GM23248 (cell line): ENCODE data around the gene SHMT2. TPM values are rescaled to one million over a fixed set of nuclear protein-coding genes. Genes with fewer than 3 reads are reported as not detected.

ENCODE experiments used
- DNase-seq: peaks from one replicate; pipeline ENCODE4 v3.0.0-alpha.2; 2015
- H2AFZ ChIP-seq: fragments of 200-600 bp; sonication (generic); 2 replicates; pipeline ENCODE4 v1.6.1; 2016; ENCODE audit warnings: antibody characterized with exemption
- H3F3A ChIP-seq: fragments of 200-600 bp; sonication (generic); 2 replicates; pipeline ENCODE4 v1.6.1; 2016; ENCODE audit warnings: mild to moderate bottlenecking, antibody characterized with exemption, mixed run types; ENCODE audit not compliant: insufficient read depth
- H3K27ac ChIP-seq: fragments of 200-600 bp; sonication (generic); 2 replicates; pipeline ENCODE4 v1.5.1; 2016; ENCODE audit warnings: mild to moderate bottlenecking
- H3K27me3 ChIP-seq: fragments of 200-600 bp; sonication (generic); replicated peaks from 2 replicates; pipeline ENCODE4 v1.6.1; 2016; ENCODE audit warnings: mild to moderate bottlenecking; ENCODE audit not compliant: insufficient read depth
- H3K36me3 ChIP-seq: fragments of 200-600 bp; sonication (generic); 2 replicates; pipeline ENCODE4 v1.6.1; 2016; ENCODE audit warnings: low read depth, mild to moderate bottlenecking
- H3K4me1 ChIP-seq: fragments of 200-600 bp; sonication (generic); 2 replicates; pipeline ENCODE4 v1.6.1; 2016; ENCODE audit warnings: mild to moderate bottlenecking; ENCODE audit not compliant: insufficient read depth
- H3K4me2 ChIP-seq: fragments of 200-600 bp; sonication (generic); one replicate; pipeline ENCODE4 v1.6.1; 2016; ENCODE audit warnings: mild to moderate bottlenecking; ENCODE audit not compliant: unreplicated experiment
- H3K4me3 ChIP-seq: fragments of 200-600 bp; sonication (generic); 2 replicates; pipeline ENCODE4 v1.5.1; 2016; ENCODE audit warnings: mild to moderate bottlenecking
- H3K79me2 ChIP-seq: fragments of 200-600 bp; sonication (generic); 2 replicates; pipeline ENCODE4 v1.6.1; 2016; ENCODE audit warnings: mild to moderate bottlenecking; ENCODE audit not compliant: insufficient read depth
- H3K9ac ChIP-seq: fragments of 200-600 bp; sonication (generic); 2 replicates; pipeline ENCODE4 v1.6.1; 2016; ENCODE audit warnings: mild to moderate bottlenecking
- H3K9me2 ChIP-seq: fragments of 200-600 bp; sonication (generic); 2 replicates; pipeline ENCODE4 v1.6.1; 2016; ENCODE audit warnings: mixed run types, mild to moderate bottlenecking, moderate library complexity; ENCODE audit not compliant: insufficient read depth
- H3K9me3 ChIP-seq: fragments of 200-600 bp; sonication (generic); one replicate; pipeline ENCODE4 v1.6.1; 2017; ENCODE audit warnings: low read depth
- H4K20me1 ChIP-seq: fragments of 200-600 bp; sonication (generic); 2 replicates; pipeline ENCODE4 v1.6.0; 2016; ENCODE audit not compliant: insufficient read depth
- EZH2 ChIP-seq: fragments of 200-600 bp; sonication (generic); IDR thresholded peaks from 2 replicates; pipeline ENCODE4 v1.6.1; 2018; ENCODE audit warnings: antibody characterized with exemption, mild to moderate bottlenecking; ENCODE audit not compliant: insufficient read depth, poor library complexity, severe bottlenecking
- EZH2phosphoT487 ChIP-seq: fragments of 200-600 bp; sonication (generic); IDR thresholded peaks from 2 replicates; pipeline ENCODE4 v1.6.1; 2018; ENCODE audit warnings: antibody characterized with exemption, moderate library complexity, mild to moderate bottlenecking, low read depth; ENCODE audit not compliant: insufficient read depth
- WGBS, 2 experiments: methylation state at CpG; one replicate each; pipeline ENCODE4 v1.1.6; 2015 to 2017; ENCODE audit warnings: low lambda C conversion rate in 2 of 2, low coverage in 1 of 2; ENCODE audit errors: missing lambda C conversion rate in 2 of 2; 5-methylcytosine and 5-hydroxymethylcytosine counted together
- in situ Hi-C: fragments of 300-500 bp; cut with MboI; formaldehyde crosslinking; loops from 2 replicates; pipeline ENCODE4 v1.15.0; 2020
- polyA plus RNA-seq: library from polyadenylated mRNA; unstranded; fragments of >200 nt; fragmentation: Nextera tagmentation; extraction: Ambion mirVana; gene quantifications from 2 replicates; pipeline ENCODE4 v1.2.1, GENCODE V29; 2016
- total RNA-seq: library from RNA; depleted of rRNA; stranded (reverse); fragments of >200 nt; shearing (Covaris generic); gene quantifications from 2 replicates; pipeline ENCODE4 v1.2.3, GENCODE V29; 2014

Gene SHMT2
- total and polyA plus RNA-seq, 2 experiments from 2014 or later, result 184 to 341 TPM

- no peaks in the 10 kb centered on the region for H3K36me3 ChIP-seq
- no peaks in the 10 kb centered on the region for H3K9me2 ChIP-seq
- H3K4me2 ChIP-seq, result no peak overlapping the region
- no peak overlapping the region for H3K27ac ChIP-seq
- H4K20me1 ChIP-seq, result no peaks in the 10 kb centered on the region
- H3K4me1 ChIP-seq, result peaks cover 5% of the 10 kb centered on the region; the same call in 1 of the 2 replicates
- H3K79me2 ChIP-seq, result no peaks in the 10 kb centered on the region
- H3K4me3 ChIP-seq, result no peak overlapping the region
- no peaks in the 10 kb centered on the region for H3K9me3 ChIP-seq
- WGBS, 2 experiments, result 31 to 35% methylated on average over 16 to 24 of the region's 24 CpGs
- H3F3A ChIP-seq, result peaks cover 7% of the 10 kb centered on the region; the same call in 1 of the 2 replicates
- no peak overlapping the region for H2AFZ ChIP-seq
- DNase-seq, result no peak
- peaks cover 17% of the 10 kb centered on the region for H3K27me3 ChIP-seq
- in situ Hi-C loops, result no loop called here
- H3K9ac ChIP-seq, result no peak overlapping the region
- TF ChIP-seq EZH2phosphoT487 (no peak), EZH2 (no peak)
Measured at GRCh38 chr12:57221169-57221917, 8.2 kb upstream of the SHMT2 start.

- in situ Hi-C loops, result no loop called here
Measured at GRCh38 chr12:57222286-57223190, 7.0 kb upstream of the SHMT2 start.

GRCh38 chr12:57223191-57224165 is 6.0 kb upstream of the SHMT2 start:
- H3K27me3 ChIP-seq, result peaks cover 17% of the 10 kb centered on the region
- no peak overlapping the region for H3K9ac ChIP-seq
- WGBS, 2 experiments, result 89 to 92% methylated on average over 21 to 22 of the region's 22 CpGs
- H3K27ac ChIP-seq, result no peak overlapping the region
- H3K4me1 ChIP-seq, result peaks cover 6% of the 10 kb centered on the region
- H2AFZ ChIP-seq, result no peak overlapping the region
- H4K20me1 ChIP-seq, result no peaks in the 10 kb centered on the region
- H3K9me3 ChIP-seq, result no peaks in the 10 kb centered on the region
- H3K4me3 ChIP-seq, result no peak overlapping the region
- TF ChIP-seq EZH2, result no peak
- no peak for TF ChIP-seq EZH2phosphoT487
- H3K9me2 ChIP-seq, result no peaks in the 10 kb centered on the region
- H3K36me3 ChIP-seq, result no peaks in the 10 kb centered on the region
- peaks cover 5% of the 10 kb centered on the region; the same call in 1 of the 2 replicates for H3F3A ChIP-seq
- peaks cover 6% of the 10 kb centered on the region; the same call in 1 of the 2 replicates for H3K79me2 ChIP-seq
- DNase-seq, result no peak
- H3K4me2 ChIP-seq, result no peak overlapping the region
- in situ Hi-C loops, result no loop called here

More at GRCh38 chr12:57222286-57223190, 7.0 kb upstream of the SHMT2 start:
- no peak overlapping the region for H2AFZ ChIP-seq
- H4K20me1 ChIP-seq, result no peaks in the 10 kb centered on the region
- no peaks in the 10 kb centered on the region for H3K79me2 ChIP-seq
- H3F3A ChIP-seq, result peaks cover 7% of the 10 kb centered on the region; the same call in 1 of the 2 replicates
- H3K27ac ChIP-seq, result no peak overlapping the region
- H3K4me1 ChIP-seq, result peaks cover 5% of the 10 kb centered on the region; the same call in 1 of the 2 replicates
- H3K9me2 ChIP-seq, result no peaks in the 10 kb centered on the region
- no peak overlapping the region for H3K4me2 ChIP-seq
- no peak overlapping the region for H3K9ac ChIP-seq
- no peaks in the 10 kb centered on the region for H3K9me3 ChIP-seq
- H3K27me3 ChIP-seq, result peaks cover 17% of the 10 kb centered on the region
- 75 to 88% methylated on average over 7 to 13 of the region's 13 CpGs for WGBS, 2 experiments
- DNase-seq, result no peak
- H3K4me3 ChIP-seq, result no peak overlapping the region
- H3K36me3 ChIP-seq, result no peaks in the 10 kb centered on the region
- no peak for TF ChIP-seq EZH2phosphoT487
